Spinal cord (tissue), 10 donors: ENCODE results near the gene ZNF226. TPM values are rescaled to one million over a fixed set of nuclear protein-coding genes. Genes with fewer than 3 reads are reported as not detected.
"Not testable (repeated sequence)": the region's sequence is repeated elsewhere in the genome, so short reads cannot be mapped to it uniquely, and the experiment has no call there.

Experiments
- DNase-seq, 6 donors: peaks; one replicate each; pipeline versions ENCODE4 v3.0.0 to v3.0.0-alpha.2; 2013 to 2015; ENCODE audit warnings: low spot score in 6 of 6, low read depth in 4 of 6
- H3K27ac ChIP-seq: one replicate; pipeline ENCODE4 v1.5.1; 2013; ENCODE audit warnings: low read depth, low read length, control low read depth
- H3K27me3 ChIP-seq: one replicate; pipeline ENCODE4 v1.6.1; 2013; ENCODE audit warnings: low read length; ENCODE audit not compliant: control insufficient read depth, insufficient read depth
- H3K36me3 ChIP-seq: one replicate; pipeline ENCODE4 v1.6.1; 2013; ENCODE audit warnings: low read length; ENCODE audit not compliant: control insufficient read depth, insufficient read depth
- H3K4me1 ChIP-seq: one replicate; pipeline ENCODE4 v1.6.1; 2013; ENCODE audit warnings: low read length; ENCODE audit not compliant: control insufficient read depth, insufficient read depth
- H3K4me3 ChIP-seq: one replicate; pipeline ENCODE4 v1.5.1; 2013; ENCODE audit warnings: low read depth, low read length, control low read depth
- H3K9me3 ChIP-seq: one replicate; pipeline ENCODE4 v1.6.1; 2013; ENCODE audit warnings: low read length; ENCODE audit not compliant: control insufficient read depth, insufficient read depth
- WGBS: methylation state at CpG from one replicate; pipeline ENCODE4 v1.1.5; 2013; ENCODE audit warnings: missing lambda C conversion rate; ENCODE audit not compliant: insufficient coverage; 5-methylcytosine and 5-hydroxymethylcytosine counted together
- polyA plus RNA-seq, 2 donors: library from polyadenylated mRNA; unstranded; fragments of 120-200 nt; gene quantifications; one replicate each; pipeline ENCODE4 v1.2.1, GENCODE V29; 2013; ENCODE audit not compliant: insufficient read length in 2 of 2
- total RNA-seq, 2 donors: library from RNA; depleted of rRNA in 1 of 2; stranded (reverse); fragments of 120-200 nt in 1 of 2; fragments of >200 nt in 1 of 2; gene quantifications; one replicate each; pipeline versions ENCODE4 v1.2.3 to v1.2.4, GENCODE V29; 2013 to 2014
- donor health status: healthy.

ZNF226 gene
- total and polyA plus RNA-seq, 4 donors = 26.5 to 43.0 (median 32.2) TPM

- no CpG with 5 or more reads among the region's 2 CpGs for WGBS
- no peak for DNase-seq
These were observed 39.9 kb downstream of the ZNF226 start for GRCh38 chr19:44204772-44205171.

GRCh38 chr19:44207126-44207803 is 42.4 kb downstream of the ZNF226 start:
- Histone ChIP-seq H3K27me3 (peaks cover 4% of the 10 kb centered on the region), H3K27ac (peak overlapping the region; percentile 94), H3K4me1 (peaks cover 4% of the 10 kb centered on the region), H3K36me3 (no peaks in the 10 kb centered on the region), H3K4me3 (peak overlapping the region; percentile 73), H3K9me3 (no peaks in the 10 kb centered on the region)
- DNase-seq = peak; percentile 82 to 99 (median 92)
- WGBS = under 1% methylated on average over 19 of the region's 26 CpGs

More at GRCh38 chr19:44204772-44205171, 39.9 kb downstream of the ZNF226 start:
- Histone ChIP-seq H3K9me3 (no peaks in the 10 kb centered on the region), H3K36me3 (no peaks in the 10 kb centered on the region), H3K4me3 (no peak overlapping the region), H3K4me1 (no peaks in the 10 kb centered on the region), H3K27ac (no peak overlapping the region), H3K27me3 (peaks cover 4% of the 10 kb centered on the region)

GRCh38 chr19:44212250-44212865 is 47.5 kb downstream of the ZNF226 start, which contains the start of gene ZNF227:
ZNF227 (plus strand) TSS chr19:44212532; CDS start chr19:44217793, 5,261 bp downstream.
- WGBS = 0% methylated on average over 30 of the region's 37 CpGs
- peak; percentile 86 to 98 (median 92) for DNase-seq
- H3K27me3 ChIP-seq = no peaks in the 10 kb centered on the region
- H3K4me3 ChIP-seq = peak within 1 kb of the TSS; percentile 92
- peak within 1 kb of the TSS; percentile 90 for H3K27ac ChIP-seq
- peaks cover 4% of the 10 kb centered on the region for H3K4me1 ChIP-seq
- peaks cover 12% of the 10 kb centered on the region for H3K36me3 ChIP-seq
- H3K9me3 ChIP-seq = no peaks in the 10 kb centered on the region

GRCh38 chr19:44212866-44213346 is 48.0 kb downstream of the ZNF226 start:
- no peak for DNase-seq
- Histone ChIP-seq H3K9me3 (no peaks in the 10 kb centered on the region), H3K4me1 (peaks cover 4% of the 10 kb centered on the region), H3K36me3 (peaks cover 12% of the 10 kb centered on the region), H3K27me3 (no peaks in the 10 kb centered on the region), H3K27ac (peak overlapping the region; percentile 90), H3K4me3 (peak overlapping the region; percentile 92)
- 0% methylated on average over 6 of the region's 15 CpGs for WGBS

- WGBS = no CpG with 5 or more reads among the region's 3 CpGs
- H3K36me3 ChIP-seq = peaks cover 10% of the 10 kb centered on the region
- not testable (repeated sequence) for H3K4me3 ChIP-seq, H3K4me1 ChIP-seq, H3K9me3 ChIP-seq, H3K27ac ChIP-seq, DNase-seq, H3K27me3 ChIP-seq
These were observed 55.0 kb downstream of the ZNF226 start for GRCh38 chr19:44219926-44220325.

- 100% methylated on average over 1 of the region's 6 CpGs for WGBS
- not testable (repeated sequence) for H3K27me3 ChIP-seq, H3K4me3 ChIP-seq, DNase-seq, H3K9me3 ChIP-seq, H3K27ac ChIP-seq, H3K4me1 ChIP-seq, H3K36me3 ChIP-seq
These were observed 55.9 kb downstream of the ZNF226 start for GRCh38 chr19:44220761-44221160.

- H3K4me3 ChIP-seq, H3K36me3 ChIP-seq, DNase-seq, H3K27me3 ChIP-seq, H3K27ac ChIP-seq, H3K4me1 ChIP-seq, H3K9me3 ChIP-seq: not testable (repeated sequence)
- no CpG with 5 or more reads among the region's 3 CpGs for WGBS
These were observed 56.4 kb downstream of the ZNF226 start for GRCh38 chr19:44221291-44221690.

Other genes with a start within 250 kb of the ZNF226 start
- gene ZNF45, start 229.8 kb upstream of the ZNF226 start, total RNA-seq = 10 to 100 TPM; 20.6 to 31.6 TPM
- gene ZNF45, start 229.8 kb upstream of the ZNF226 start, polyA plus RNA-seq = 10 to 100 TPM; 18.1 to 22.1 TPM
- 10 to 100 TPM; 18.2 to 18.3 TPM for gene ZNF221, start 213.9 kb upstream of the ZNF226 start, total RNA-seq
- 1 to 10 TPM; 6.2 to 8.4 TPM for gene ZNF221, start 213.9 kb upstream of the ZNF226 start, polyA plus RNA-seq
- gene ZNF155, start 180.9 kb upstream of the ZNF226 start, total RNA-seq = 10 to 100 TPM; 12.3 to 14.5 TPM
- 10 to 100 TPM; 10.2 to 15.0 TPM for gene ZNF155, start 180.9 kb upstream of the ZNF226 start, polyA plus RNA-seq
- gene ZNF230, start 162.1 kb upstream of the ZNF226 start, total RNA-seq = 1 to 10 TPM; 6.3 to 7.8 TPM
- 1 to 10 TPM; 4.9 to 5.3 TPM for gene ZNF230, start 162.1 kb upstream of the ZNF226 start, polyA plus RNA-seq
- gene ZNF222, start 139.7 kb upstream of the ZNF226 start, total RNA-seq = 1 to 10 TPM; 9.4 to 9.9 TPM
- gene ZNF222, start 139.7 kb upstream of the ZNF226 start, polyA plus RNA-seq = 1 to 10 TPM; 9.6 to 9.9 TPM
- gene ZNF223, start 113.1 kb upstream of the ZNF226 start, total RNA-seq = 10 to 100 TPM; 11.1 to 14.4 TPM
- gene ZNF223, start 113.1 kb upstream of the ZNF226 start, polyA plus RNA-seq = 10 to 100 TPM in 1 of 2 donors, 1 to 10 TPM in 1; 9.6 to 11.8 TPM
- 1 to 10 TPM; 6.4 to 6.8 TPM for gene ZNF284, start 92.9 kb upstream of the ZNF226 start, total RNA-seq
- gene ZNF284, start 92.9 kb upstream of the ZNF226 start, polyA plus RNA-seq = 1 to 10 TPM; 4.6 to 6.4 TPM
- gene ZNF224, start 70.7 kb upstream of the ZNF226 start, total RNA-seq = 10 to 100 TPM; 36.0 to 49.9 TPM
- 10 to 100 TPM; 23.9 to 26.8 TPM for gene ZNF224, start 70.7 kb upstream of the ZNF226 start, polyA plus RNA-seq
- 10 to 100 TPM; 12.1 to 13.4 TPM for gene ZNF225, start 51.7 kb upstream of the ZNF226 start, total RNA-seq
- 1 to 10 TPM; 6.5 to 8.2 TPM for gene ZNF225, start 51.7 kb upstream of the ZNF226 start, polyA plus RNA-seq
- 10 to 100 TPM; 14.6 to 20.4 TPM for gene ZNF234, start 23.5 kb upstream of the ZNF226 start, total RNA-seq
- gene ZNF234, start 23.5 kb upstream of the ZNF226 start, polyA plus RNA-seq = 10 to 100 TPM; 12.7 to 15.5 TPM
- gene ZNF227, start 47.4 kb downstream of the ZNF226 start, total RNA-seq = 10 to 100 TPM; 33.8 to 38.5 TPM
- gene ZNF227, start 47.4 kb downstream of the ZNF226 start, polyA plus RNA-seq = 10 to 100 TPM; 23.8 to 27.3 TPM
- 1 to 10 TPM; 4.9 to 6.9 TPM for gene ZNF233, start 94.8 kb downstream of the ZNF226 start, total RNA-seq
- 1 to 10 TPM; 6.4 to 7.3 TPM for gene ZNF233, start 94.8 kb downstream of the ZNF226 start, polyA plus RNA-seq
- 10 to 100 TPM; 14.9 to 16.0 TPM for gene ZNF235, start 139.9 kb downstream of the ZNF226 start, total RNA-seq
- 1 to 10 TPM; 7.5 to 9.3 TPM for gene ZNF235, start 139.9 kb downstream of the ZNF226 start, polyA plus RNA-seq
- 10 to 100 TPM; 15.0 to 17.1 TPM for gene ZNF112, start 191.6 kb downstream of the ZNF226 start, total RNA-seq
- gene ZNF112, start 191.6 kb downstream of the ZNF226 start, polyA plus RNA-seq = 10 to 100 TPM in 1 of 2 donors, 1 to 10 TPM in 1; 8.5 to 14.4 TPM
- gene ZNF285, start 236.5 kb downstream of the ZNF226 start, total RNA-seq = 10 to 100 TPM; 13.4 to 14.8 TPM
- 10 to 100 TPM; 12.2 to 15.0 TPM for gene ZNF285, start 236.5 kb downstream of the ZNF226 start, polyA plus RNA-seq